ENCODE measurements around the gene NR3C2.

NR3C2 gene

GRCh38 chr4:148245015-148245414 is 197.2 kb downstream of the NR3C2 start:
- no peaks in the 10 kb centered on the region for H3K36me3 ChIP-seq (ENCODE audit: control insufficient read depth, insufficient read depth, low read length)

DNA sequence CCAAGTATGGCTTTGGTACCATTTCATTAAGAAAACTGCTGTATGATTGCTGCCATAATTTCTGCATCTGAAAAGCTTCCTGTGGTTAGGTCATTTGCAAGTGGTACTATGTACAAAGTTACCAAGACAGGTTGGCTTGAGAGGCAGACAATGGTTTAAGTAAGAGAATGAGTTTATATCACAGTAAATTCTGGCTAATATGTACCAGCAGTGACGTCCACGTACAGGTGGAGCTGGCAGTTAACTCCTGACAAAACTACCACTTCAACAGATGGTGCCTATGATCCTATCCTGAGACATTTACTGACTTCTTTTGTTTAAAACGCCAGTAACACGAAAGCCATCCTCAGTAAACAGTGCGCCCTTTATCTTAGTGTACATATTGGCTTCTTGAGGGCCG is 198.4 kb downstream of the NR3C2 start:
- Histone ChIP-seq H3K4me1 (ENCODE audit: control insufficient read depth, insufficient read depth, low read length) (no peaks in the 10 kb centered on the region), H3K4me3 (ENCODE audit: low read length) (no peak overlapping the region), H3K9me3 (ENCODE audit: control insufficient read depth, low read length) (no peaks in the 10 kb centered on the region), H3K9ac (ENCODE audit: low read length) (no peak overlapping the region), H3K36me3 (ENCODE audit: control insufficient read depth, insufficient read depth, low read length) (no peaks in the 10 kb centered on the region), H3K27me3 (ENCODE audit: control insufficient read depth, insufficient read depth, low read length) (no peaks in the 10 kb centered on the region)

More at GRCh38 chr4:148245015-148245414, 197.2 kb downstream of the NR3C2 start:
- H3K27me3 ChIP-seq (ENCODE audit: control insufficient read depth, insufficient read depth, low read length) = no peaks in the 10 kb centered on the region
- H3K4me3 ChIP-seq (ENCODE audit: low read length) = no peak overlapping the region
- no peak overlapping the region for H3K9ac ChIP-seq (ENCODE audit: low read length)
- no peaks in the 10 kb centered on the region for H3K4me1 ChIP-seq (ENCODE audit: control insufficient read depth, insufficient read depth, low read length)
- H3K9me3 ChIP-seq (ENCODE audit: control insufficient read depth, low read length) = no peaks in the 10 kb centered on the region

- Histone ChIP-seq H3K36me3 (ENCODE audit: control insufficient read depth, insufficient read depth, low read length) (no peaks in the 10 kb centered on the region), H3K27me3 (ENCODE audit: control insufficient read depth, insufficient read depth, low read length) (no peaks in the 10 kb centered on the region), H3K4me3 (ENCODE audit: low read length) (no peak overlapping the region), H3K9ac (ENCODE audit: low read length) (no peak overlapping the region), H3K9me3 (ENCODE audit: control insufficient read depth, low read length) (no peaks in the 10 kb centered on the region), H3K4me1 (ENCODE audit: control insufficient read depth, insufficient read depth, low read length) (peaks cover 7% of the 10 kb centered on the region)
Measured at GRCh38 chr4:148240241-148240640, 202.0 kb downstream of the NR3C2 start.

- Histone ChIP-seq H3K4me1 (ENCODE audit: control insufficient read depth, insufficient read depth, low read length) (peaks cover 7% of the 10 kb centered on the region), H3K36me3 (ENCODE audit: control insufficient read depth, insufficient read depth, low read length) (no peaks in the 10 kb centered on the region), H3K4me3 (ENCODE audit: low read length) (no peak overlapping the region), H3K27me3 (ENCODE audit: control insufficient read depth, insufficient read depth, low read length) (no peaks in the 10 kb centered on the region), H3K9me3 (ENCODE audit: control insufficient read depth, low read length) (no peaks in the 10 kb centered on the region), H3K9ac (ENCODE audit: low read length) (no peak overlapping the region)
Measured at GRCh38 chr4:148239494-148239985, 202.7 kb downstream of the NR3C2 start.

- Histone ChIP-seq H3K9me3 (ENCODE audit: control insufficient read depth, low read length) (no peaks in the 10 kb centered on the region), H3K4me1 (ENCODE audit: control insufficient read depth, insufficient read depth, low read length) (peaks cover 7% of the 10 kb centered on the region), H3K4me3 (ENCODE audit: low read length) (no peak overlapping the region), H3K36me3 (ENCODE audit: control insufficient read depth, insufficient read depth, low read length) (no peaks in the 10 kb centered on the region), H3K27me3 (ENCODE audit: control insufficient read depth, insufficient read depth, low read length) (no peaks in the 10 kb centered on the region), H3K9ac (ENCODE audit: low read length) (no peak overlapping the region)
Measured at GRCh38 chr4:148238811-148239493, 203.3 kb downstream of the NR3C2 start.

- H3K4me3 ChIP-seq (ENCODE audit: low read length) = no peak overlapping the region
- no peak overlapping the region for H3K9ac ChIP-seq (ENCODE audit: low read length)
- H3K27me3 ChIP-seq (ENCODE audit: control insufficient read depth, insufficient read depth, low read length) = no peaks in the 10 kb centered on the region
- H3K9me3 ChIP-seq (ENCODE audit: control insufficient read depth, low read length) = no peaks in the 10 kb centered on the region
- peaks cover 7% of the 10 kb centered on the region for H3K4me1 ChIP-seq (ENCODE audit: control insufficient read depth, insufficient read depth, low read length)
- no peaks in the 10 kb centered on the region for H3K36me3 ChIP-seq (ENCODE audit: control insufficient read depth, insufficient read depth, low read length)
Measured at GRCh38 chr4:148238086-148238485, 204.1 kb downstream of the NR3C2 start.

- no peak overlapping the region for H3K4me3 ChIP-seq (ENCODE audit: low read length)
- H3K9ac ChIP-seq (ENCODE audit: low read length) = no peak overlapping the region
- no peaks in the 10 kb centered on the region for H3K27me3 ChIP-seq (ENCODE audit: control insufficient read depth, insufficient read depth, low read length)
- no peaks in the 10 kb centered on the region for H3K36me3 ChIP-seq (ENCODE audit: control insufficient read depth, insufficient read depth, low read length)
- peaks cover 7% of the 10 kb centered on the region for H3K4me1 ChIP-seq (ENCODE audit: control insufficient read depth, insufficient read depth, low read length)
- no peaks in the 10 kb centered on the region for H3K9me3 ChIP-seq (ENCODE audit: control insufficient read depth, low read length)
Measured at GRCh38 chr4:148235809-148236208, 206.4 kb downstream of the NR3C2 start.

- Histone ChIP-seq H3K27me3 (ENCODE audit: control insufficient read depth, insufficient read depth, low read length) (no peaks in the 10 kb centered on the region), H3K36me3 (ENCODE audit: control insufficient read depth, insufficient read depth, low read length) (no peaks in the 10 kb centered on the region), H3K4me3 (ENCODE audit: low read length) (no peak overlapping the region), H3K9ac (ENCODE audit: low read length) (no peak overlapping the region), H3K4me1 (ENCODE audit: control insufficient read depth, insufficient read depth, low read length) (peaks cover 3% of the 10 kb centered on the region), H3K9me3 (ENCODE audit: control insufficient read depth, low read length) (no peaks in the 10 kb centered on the region)
Measured at GRCh38 chr4:148229798-148230197, 212.4 kb downstream of the NR3C2 start.

DNA sequence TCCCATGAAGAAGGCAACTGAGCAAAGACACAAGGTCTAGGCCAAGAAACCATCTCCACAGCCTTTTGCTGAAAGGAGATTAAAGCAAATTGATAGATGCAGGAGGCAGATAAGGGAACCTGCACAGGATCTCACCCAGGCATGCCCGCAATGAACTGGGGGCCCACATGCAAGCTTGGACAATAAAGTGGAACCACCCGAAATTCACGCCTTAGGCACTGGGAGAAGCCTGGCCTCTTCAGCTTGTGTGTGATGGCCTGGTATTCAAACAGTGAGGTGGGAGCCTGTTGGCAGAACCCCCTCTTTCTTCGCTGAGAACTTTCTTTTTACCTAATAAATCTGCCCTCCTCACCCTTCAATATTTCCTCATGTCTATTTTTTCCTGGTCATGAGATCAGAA is 213.2 kb downstream of the NR3C2 start:
- no peaks in the 10 kb centered on the region for H3K9me3 ChIP-seq (ENCODE audit: control insufficient read depth, low read length)
- H3K27me3 ChIP-seq (ENCODE audit: control insufficient read depth, insufficient read depth, low read length) = no peaks in the 10 kb centered on the region
- H3K4me1 ChIP-seq (ENCODE audit: control insufficient read depth, insufficient read depth, low read length) = peaks cover 8% of the 10 kb centered on the region
- no peaks in the 10 kb centered on the region for H3K36me3 ChIP-seq (ENCODE audit: control insufficient read depth, insufficient read depth, low read length)
- H3K4me3 ChIP-seq (ENCODE audit: low read length) = no peak overlapping the region
- H3K9ac ChIP-seq (ENCODE audit: low read length) = no peak overlapping the region

DNA sequence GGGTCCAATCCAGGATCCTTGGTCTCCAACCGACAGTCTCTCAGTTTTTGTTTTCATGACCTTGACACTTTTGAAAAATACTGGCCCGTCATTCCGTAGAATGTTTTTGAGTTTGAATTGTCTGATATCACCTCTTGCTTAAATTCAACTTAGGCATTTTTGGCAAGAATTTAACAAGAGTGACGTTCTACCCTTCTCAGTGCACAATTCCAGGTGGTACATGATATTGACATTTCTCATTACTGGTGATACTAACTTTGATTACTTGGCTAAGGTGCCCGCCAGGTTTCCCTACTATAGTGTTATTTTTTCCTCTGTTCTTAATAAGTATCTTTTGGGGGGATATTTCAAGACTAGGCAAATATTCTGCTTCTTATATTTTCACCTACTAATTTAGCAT is 215.1 kb downstream of the NR3C2 start:
- no peaks in the 10 kb centered on the region for H3K36me3 ChIP-seq (ENCODE audit: control insufficient read depth, insufficient read depth, low read length)
- no peaks in the 10 kb centered on the region for H3K9me3 ChIP-seq (ENCODE audit: control insufficient read depth, low read length)
- H3K4me3 ChIP-seq (ENCODE audit: low read length) = no peak overlapping the region
- no peak overlapping the region for H3K9ac ChIP-seq (ENCODE audit: low read length)
- H3K27me3 ChIP-seq (ENCODE audit: control insufficient read depth, insufficient read depth, low read length) = no peaks in the 10 kb centered on the region
- H3K4me1 ChIP-seq (ENCODE audit: control insufficient read depth, insufficient read depth, low read length) = peaks cover 20% of the 10 kb centered on the region

- Histone ChIP-seq H3K27me3 (ENCODE audit: control insufficient read depth, insufficient read depth, low read length) (no peaks in the 10 kb centered on the region), H3K9ac (ENCODE audit: low read length) (no peak overlapping the region), H3K4me1 (ENCODE audit: control insufficient read depth, insufficient read depth, low read length) (peaks cover 20% of the 10 kb centered on the region), H3K9me3 (ENCODE audit: control insufficient read depth, low read length) (no peaks in the 10 kb centered on the region), H3K36me3 (ENCODE audit: control insufficient read depth, insufficient read depth, low read length) (no peaks in the 10 kb centered on the region), H3K4me3 (ENCODE audit: low read length) (no peak overlapping the region)
Measured at GRCh38 chr4:148226341-148226740, 215.9 kb downstream of the NR3C2 start.

GRCh38 chr4:148225639-148226038 is 216.6 kb downstream of the NR3C2 start:
- no peak overlapping the region for H3K9ac ChIP-seq (ENCODE audit: low read length)
- H3K9me3 ChIP-seq (ENCODE audit: control insufficient read depth, low read length) = no peaks in the 10 kb centered on the region
- H3K4me3 ChIP-seq (ENCODE audit: low read length) = no peak overlapping the region
- no peaks in the 10 kb centered on the region for H3K27me3 ChIP-seq (ENCODE audit: control insufficient read depth, insufficient read depth, low read length)
- no peaks in the 10 kb centered on the region for H3K36me3 ChIP-seq (ENCODE audit: control insufficient read depth, insufficient read depth, low read length)
- H3K4me1 ChIP-seq (ENCODE audit: control insufficient read depth, insufficient read depth, low read length) = peaks cover 20% of the 10 kb centered on the region

- no peaks in the 10 kb centered on the region for H3K36me3 ChIP-seq (ENCODE audit: control insufficient read depth, insufficient read depth, low read length)
- H3K4me1 ChIP-seq (ENCODE audit: control insufficient read depth, insufficient read depth, low read length) = peaks cover 20% of the 10 kb centered on the region
- H3K9me3 ChIP-seq (ENCODE audit: control insufficient read depth, low read length) = no peaks in the 10 kb centered on the region
- H3K9ac ChIP-seq (ENCODE audit: low read length) = no peak overlapping the region
- no peaks in the 10 kb centered on the region for H3K27me3 ChIP-seq (ENCODE audit: control insufficient read depth, insufficient read depth, low read length)
- H3K4me3 ChIP-seq (ENCODE audit: low read length) = no peak overlapping the region
Measured at GRCh38 chr4:148224476-148224875, 217.7 kb downstream of the NR3C2 start.

All from mucosa of stomach (tissue), 1 donor.